Stimulated activated CD4-positive, alpha-beta T cell treated with anti-CD3 and anti-CD28 coated beads, Interleukin-2, amount 100 ng/mL, for 48 hours (primary cell): Measurements from ENCODE around the gene TSPAN15.
A peak's percentile ranks its signal among the peaks of the same experiment; 100 is the strongest.
"Not testable (repeated sequence)": the region's sequence is repeated elsewhere in the genome, so short reads cannot be mapped to it uniquely, and the experiment has no call there.

Source experiments
- DNase-seq, 2 donors: peaks; one replicate each; pipeline ENCODE4 v3.0.0-alpha.2; 2020

Gene TSPAN15

DNA sequence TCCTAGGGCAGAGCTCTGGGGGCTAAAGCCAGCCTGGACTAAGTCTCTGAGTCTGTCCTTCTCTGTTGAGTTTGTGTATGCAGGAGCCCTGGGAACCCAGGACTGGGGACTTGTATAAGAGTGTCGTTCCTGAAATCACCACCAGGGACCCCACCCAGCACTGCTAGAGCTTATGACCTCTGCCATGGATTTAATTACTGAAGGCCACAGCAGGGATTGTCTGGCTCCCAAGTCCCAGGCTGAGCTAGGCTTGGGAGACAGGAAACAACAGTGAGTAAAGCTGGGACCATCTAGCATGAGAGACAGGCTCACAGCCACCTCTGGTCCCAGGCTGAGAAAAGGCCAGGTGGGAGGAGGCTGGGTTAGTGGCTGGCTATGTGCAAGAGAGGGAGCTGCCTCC lies 1.4 kb upstream of the TSPAN15 start:
- peak; percentile 40 to 41 for DNase-seq

DNA sequence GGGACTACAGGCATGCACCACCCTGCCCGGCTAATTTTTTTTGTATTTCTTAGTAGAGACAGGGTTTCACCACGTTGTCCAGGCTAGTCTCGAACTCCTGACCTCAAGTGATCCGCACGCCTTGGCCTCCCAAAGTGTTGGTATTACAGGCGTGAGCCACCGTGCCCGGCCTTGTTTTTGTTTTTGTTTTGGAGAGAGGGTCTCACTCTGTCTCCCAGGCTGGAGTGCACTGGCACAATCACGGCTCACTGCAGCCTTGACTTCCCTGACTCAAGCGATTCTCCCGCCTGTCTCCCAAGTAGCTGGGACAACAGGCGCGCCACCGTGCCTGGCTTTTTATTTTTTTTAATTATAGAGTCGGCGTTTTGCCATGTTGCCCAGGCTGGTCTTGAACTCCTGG lies 870 bp upstream of the TSPAN15 start:
- not testable (repeated sequence) for DNase-seq

DNA sequence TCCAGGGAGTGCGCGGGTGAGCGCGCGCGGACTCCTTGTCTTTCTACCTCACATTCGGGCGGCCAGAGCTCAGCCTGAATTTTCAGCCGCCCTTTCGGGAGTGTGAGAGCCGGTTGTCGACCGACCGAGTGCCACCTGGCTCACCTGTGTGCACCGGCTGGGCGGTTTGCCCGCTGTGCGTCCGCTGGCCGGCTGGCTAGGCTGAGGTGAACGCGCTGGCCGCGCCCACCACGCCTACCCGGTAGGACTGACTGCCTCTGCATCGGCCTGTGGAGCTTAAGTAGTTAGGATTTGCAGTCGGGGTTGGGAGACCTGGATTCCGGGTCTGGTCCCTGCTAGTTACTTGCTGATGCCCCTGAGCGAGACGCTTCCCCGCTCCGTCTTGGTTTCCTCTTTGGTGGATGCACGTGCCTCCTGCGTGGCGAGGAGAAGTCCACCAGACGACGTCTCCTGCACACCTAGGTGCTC lies 553 bp downstream of the TSPAN15 start:
- no peak for DNase-seq

DNA sequence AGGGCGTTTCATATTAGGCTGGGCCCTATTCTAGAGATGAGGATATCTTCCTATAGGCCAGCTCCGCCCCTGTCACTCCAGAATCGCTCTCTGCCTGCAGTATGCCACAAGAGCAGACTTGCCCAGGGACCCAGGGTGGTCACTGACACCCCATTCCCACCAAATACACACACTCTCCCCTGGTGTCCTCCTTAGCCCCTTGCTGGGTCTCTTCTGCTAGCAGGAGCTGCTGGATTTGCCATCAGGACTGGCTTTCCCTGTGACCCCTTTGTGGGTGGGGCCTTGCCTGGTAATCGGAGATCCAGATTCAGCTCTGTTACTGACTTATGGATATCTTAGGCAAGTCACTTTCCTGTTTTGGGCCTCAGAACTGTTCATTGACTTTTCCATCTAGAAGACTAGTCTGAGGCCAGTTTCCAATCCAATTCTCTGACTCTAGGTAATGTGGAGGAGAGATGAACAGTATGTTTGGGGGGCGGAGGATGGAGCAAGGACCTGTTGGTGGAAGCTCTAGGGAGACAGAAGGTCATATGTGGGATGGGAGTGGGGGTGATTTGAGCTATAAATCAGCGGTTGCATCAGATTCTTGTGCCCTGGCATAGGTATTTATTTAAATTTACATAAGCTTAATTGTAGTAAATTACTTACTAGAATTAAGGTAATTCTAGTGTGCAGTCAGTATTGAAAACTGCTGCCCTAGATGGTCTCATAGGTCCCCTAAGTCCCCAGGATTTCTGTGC lies 1.6 kb downstream of the TSPAN15 start:
- DNase-seq: no peak

- no peak for DNase-seq
Measured at GRCh38 chr10:69453795-69454194, 2.5 kb downstream of the TSPAN15 start.

DNA sequence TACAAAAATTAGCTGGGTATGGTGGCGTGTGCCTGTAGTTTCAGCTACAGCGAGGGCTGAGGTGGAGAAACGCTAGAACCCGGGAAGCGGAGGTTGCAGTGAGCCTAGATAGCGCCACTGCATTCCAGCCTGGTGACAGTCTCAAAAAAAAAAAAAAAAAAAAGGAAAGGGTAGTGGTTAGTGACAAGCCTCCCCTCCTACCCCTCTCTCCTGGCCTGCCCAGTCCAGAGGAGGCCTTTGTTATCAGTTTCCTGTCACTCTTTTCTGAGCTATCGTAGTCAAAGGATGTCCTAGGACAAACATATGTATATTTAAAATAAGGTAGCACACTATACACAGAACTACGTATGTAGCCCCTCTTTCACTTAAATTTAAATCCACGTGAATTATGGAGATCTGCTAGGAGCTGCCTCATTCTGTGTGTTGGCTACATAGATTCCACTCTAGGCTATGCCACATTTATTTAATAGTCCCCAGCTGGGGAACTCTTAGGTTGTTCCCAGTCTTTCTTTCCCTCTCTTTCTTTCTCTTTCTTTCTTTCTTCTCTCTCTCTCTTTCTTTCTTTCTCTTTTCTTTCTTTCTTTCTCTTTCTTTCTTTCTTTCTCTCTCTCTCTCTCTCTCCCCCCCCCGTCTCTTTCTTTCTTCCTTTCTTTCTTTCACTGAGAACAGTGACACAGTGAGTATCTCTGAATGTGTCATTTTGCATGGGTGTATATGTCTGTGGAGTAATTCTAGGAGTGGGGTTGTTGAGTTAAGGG lies 3.9 kb downstream of the TSPAN15 start:
- no peak for DNase-seq

GRCh38 chr10:69456880-69457693 lies 5.8 kb downstream of the TSPAN15 start:
- no peak for DNase-seq

GRCh38 chr10:69457771-69458237 lies 6.5 kb downstream of the TSPAN15 start:
- no peak for DNase-seq

GRCh38 chr10:69458430-69459100 lies 7.3 kb downstream of the TSPAN15 start:
- no peak for DNase-seq

DNA sequence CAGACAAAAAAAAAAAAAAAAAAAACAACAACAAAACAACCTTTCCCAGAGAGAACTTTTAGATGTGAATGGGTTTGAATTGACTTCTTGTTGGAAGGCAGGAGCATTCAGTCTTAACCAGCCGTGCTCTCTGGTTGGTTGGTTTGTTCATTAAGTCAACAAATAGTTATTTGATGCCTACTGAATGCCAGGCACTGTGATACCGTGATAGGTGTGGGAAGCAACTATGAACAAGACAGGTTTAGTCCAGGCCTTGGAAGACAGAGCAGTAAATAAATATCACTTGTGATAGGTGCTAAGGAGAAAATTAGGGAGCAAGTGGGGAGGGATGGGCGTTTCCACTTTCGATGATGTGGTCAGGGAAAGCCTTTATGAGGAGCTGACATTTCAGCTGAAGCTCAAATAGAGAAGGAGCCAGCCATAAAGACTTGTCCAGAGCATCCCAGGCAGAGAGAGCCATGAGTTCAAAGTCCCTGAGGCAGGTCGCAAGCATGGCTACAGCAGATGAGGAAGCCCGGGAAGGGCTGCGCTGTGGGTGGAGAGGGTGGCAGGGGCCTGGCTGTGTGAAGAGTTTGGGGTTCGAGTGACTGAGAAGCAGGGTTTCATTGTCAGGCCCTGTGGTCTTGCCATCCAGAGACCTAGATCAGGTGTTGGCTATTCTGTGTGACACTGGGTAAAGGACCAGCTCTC lies 8.0 kb downstream of the TSPAN15 start:
- DNase-seq: no peak

DNA sequence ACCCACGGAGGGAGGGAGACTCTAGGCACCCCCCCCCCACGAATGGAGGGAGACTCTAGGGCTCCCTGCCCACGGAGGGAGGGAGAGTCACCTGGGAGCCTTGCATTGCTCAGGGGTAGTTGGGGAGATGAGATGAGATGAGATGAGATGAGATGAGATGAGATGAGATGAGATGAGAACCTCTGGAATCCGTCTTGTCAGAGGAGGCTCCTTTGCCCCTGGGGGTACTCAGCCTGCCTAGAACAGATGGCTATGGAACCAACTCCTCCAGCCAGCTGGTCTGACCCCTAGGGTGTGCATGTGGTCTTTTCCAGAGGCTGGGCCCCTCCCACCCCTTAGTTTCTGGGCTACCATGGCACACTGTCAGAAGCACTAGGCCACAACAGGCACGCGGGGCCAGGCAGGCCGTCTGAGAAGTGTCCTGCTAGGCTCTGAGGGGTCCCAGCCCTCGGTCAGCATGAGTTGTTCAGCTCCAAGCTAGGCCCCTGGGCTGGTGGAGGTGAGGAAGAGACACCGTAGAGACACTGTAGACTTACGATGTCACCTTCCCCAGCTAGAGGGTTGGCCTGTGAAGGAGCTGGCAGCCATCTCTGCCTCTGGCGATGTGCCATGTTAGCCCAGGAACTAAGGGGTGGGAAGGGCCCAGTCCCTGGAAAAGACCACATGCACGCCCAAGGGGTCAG lies 8.8 kb downstream of the TSPAN15 start:
- no peak for DNase-seq

- DNase-seq: no peak
Measured at GRCh38 chr10:69460576-69461242, 9.4 kb downstream of the TSPAN15 start.

DNA sequence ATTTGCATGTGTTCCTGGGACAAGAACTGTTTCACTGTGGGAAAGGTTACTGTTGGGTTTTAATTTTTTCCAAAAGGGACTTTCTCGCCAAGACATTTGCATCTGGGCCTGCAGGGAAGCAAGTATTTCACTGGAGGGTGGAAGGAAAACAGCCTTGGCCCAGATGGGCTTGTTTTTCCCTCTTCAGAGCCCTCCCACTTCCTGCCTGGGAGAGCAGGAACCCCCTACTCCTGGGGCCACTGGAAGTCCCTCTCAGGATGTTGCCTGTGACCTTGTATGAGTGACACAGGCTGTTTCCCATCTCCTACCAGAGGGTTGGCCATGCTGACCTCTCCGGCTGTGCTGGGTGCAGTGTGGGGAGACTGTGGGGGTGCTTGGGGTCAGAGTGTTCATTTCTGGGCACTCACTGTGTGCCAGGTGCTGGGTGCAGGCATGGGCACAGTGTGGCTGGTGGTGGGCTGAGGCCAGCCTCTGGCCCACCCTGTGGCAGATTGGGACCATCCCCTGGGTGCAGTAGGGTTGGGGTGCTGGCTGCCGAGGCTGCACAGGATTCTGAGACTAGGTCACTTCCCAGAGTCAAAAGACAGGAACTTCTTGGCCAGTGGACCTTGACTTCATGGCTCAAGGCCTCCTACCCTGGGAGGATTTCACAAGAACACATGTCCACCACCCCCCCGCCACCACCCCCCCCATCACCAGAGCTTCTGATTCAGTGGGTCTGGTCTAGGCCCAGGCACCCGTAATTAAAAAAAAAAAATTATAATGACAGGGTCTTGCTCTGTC lies 10.2 kb downstream of the TSPAN15 start:
- no peak for DNase-seq

DNA sequence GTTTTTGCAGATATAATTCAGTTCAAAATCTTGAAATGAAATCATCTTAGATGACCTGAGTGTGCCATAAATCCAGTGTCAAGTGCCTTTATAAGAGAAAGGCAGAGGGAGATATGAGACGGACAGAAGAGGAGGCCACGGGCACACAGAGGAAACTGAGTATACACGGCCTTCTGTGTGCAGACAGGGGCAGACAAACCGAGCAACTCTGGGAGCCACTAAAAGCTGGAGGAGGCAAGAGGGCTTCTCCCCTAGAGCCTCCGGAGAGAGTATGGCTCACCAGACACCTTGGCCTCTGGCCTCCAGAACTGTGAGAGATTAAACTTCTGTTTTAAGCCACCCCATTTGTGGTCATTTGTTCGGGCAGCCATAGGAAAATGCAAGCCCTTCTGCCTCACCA lies 12.6 kb downstream of the TSPAN15 start:
- no peak for DNase-seq

DNA sequence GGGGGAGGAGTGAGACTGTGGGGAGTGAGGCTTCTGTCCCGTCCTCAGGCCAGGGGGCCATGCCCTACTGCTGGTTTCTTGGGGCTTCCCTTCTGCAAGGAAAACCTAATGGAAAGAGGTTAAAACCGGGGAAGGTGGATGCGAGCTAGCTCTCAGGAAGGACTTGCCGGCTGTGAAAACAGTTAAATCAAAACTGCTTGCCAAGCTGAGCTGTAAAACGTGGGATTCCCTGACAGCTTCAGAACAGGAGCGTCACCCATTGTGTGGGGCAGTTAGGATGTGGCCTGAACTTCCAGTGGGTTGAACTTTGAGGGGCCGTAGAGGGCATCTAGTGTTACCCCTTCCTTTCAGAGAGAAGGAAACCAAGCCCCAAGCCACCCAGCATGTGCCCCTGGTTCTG lies 13.1 kb downstream of the TSPAN15 start:
- DNase-seq: no peak

DNA sequence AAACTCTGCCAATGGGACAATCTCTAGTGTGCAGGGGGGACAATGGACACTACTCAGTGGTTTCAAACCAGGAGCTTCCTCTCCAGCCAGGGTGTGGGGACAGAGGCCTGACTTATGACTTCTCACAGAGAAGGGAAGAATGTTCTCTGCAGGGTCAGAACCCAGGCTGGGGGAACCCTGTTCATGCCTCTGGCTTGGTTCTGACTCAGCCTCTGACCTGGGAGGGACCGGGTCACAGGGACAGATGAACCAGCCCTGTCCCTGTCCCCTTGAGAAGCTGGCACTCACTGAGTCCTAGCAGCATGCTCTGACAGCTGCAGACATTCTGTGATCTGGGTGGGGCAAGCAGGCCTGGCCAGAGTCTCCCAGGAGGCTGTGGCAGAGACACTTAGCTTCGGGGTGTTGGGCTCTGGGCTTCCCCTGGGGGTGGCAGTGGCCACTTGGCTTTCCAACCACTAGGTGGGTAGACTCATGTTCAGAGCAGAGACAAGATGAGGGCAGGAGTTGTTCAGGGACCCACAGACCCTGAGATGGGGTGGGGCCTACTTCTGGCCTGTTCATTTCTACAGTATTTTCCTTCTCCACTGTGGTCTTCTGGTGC lies 13.6 kb downstream of the TSPAN15 start:
- DNase-seq: no peak

GRCh38 chr10:69465457-69466157 lies 14.3 kb downstream of the TSPAN15 start:
- DNase-seq: no peak

DNA sequence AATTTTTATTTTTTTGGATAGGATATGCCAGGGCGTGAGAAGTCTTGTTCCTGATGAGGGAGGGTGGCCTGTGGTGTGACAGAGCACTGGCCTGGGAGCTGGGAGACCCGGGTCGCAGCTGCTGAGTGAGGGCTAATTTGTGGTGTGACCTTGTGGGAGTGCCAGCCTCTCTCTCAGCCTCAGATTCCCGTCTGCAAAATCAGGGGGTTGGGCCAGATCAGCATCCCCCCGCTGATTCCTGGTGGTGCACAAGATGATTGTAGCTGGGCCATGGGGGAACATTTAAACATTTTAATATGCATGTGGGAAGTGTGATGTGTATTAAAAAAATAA lies 14.9 kb downstream of the TSPAN15 start:
- no peak for DNase-seq

- DNase-seq: no peak
Measured at GRCh38 chr10:69466689-69467088, 15.4 kb downstream of the TSPAN15 start.
